Measurements from ENCODE around the gene CYP8B1. TPM values are rescaled to one million over a fixed set of nuclear protein-coding genes. Genes with fewer than 3 reads are reported as not detected.

The CYP8B1 gene
- total and polyA plus RNA-seq, 2 of the 13 experiments (the other 11 are each of a cell fraction or from before 2014, with no cell fraction given), result 0.58 to 2.0 TPM

DNA sequence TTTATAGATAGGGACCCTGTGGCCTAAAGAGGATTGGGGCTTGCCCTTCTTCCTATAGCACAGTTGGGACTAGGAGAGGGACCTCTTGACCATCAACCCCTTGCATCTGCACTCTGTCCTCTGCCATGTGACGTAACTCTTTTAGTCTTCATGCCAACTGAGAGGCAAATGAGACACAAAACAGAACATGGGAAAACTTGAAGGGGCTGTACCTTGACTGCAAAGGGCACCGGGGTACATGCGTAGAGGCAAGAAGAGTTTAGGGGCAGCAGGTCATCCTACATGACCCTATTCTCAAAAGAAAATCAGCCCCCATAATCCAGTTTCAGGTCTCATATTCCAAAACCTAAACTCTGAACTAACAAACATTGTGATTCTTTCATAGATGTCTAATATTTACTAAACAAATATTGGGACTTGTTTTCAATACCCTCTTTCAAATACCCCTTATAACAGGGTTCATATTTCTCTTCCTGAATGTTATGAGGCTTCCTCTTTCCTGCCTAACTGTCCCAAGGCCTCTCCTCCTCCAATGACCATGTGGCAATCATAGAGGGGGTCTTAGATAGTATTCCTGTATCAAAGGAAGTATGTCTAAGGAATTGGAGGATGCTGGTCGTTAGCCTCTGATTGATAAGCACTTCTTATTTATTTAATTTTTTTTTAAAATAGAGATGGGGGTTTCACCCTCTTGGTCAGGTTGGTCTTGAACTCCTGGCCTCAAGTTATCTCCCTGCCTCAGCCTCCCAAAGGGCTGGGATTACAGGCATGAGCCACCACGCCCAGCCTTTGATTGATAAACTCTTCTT is 45.8 kb downstream of the CYP8B1 start (continued):
- no peak for TF ChIP-seq EED (CRISPR knock-in tag; IDR thresholded peaks at IDR 0.05)
- TF ChIP-seq, protein P1, sequence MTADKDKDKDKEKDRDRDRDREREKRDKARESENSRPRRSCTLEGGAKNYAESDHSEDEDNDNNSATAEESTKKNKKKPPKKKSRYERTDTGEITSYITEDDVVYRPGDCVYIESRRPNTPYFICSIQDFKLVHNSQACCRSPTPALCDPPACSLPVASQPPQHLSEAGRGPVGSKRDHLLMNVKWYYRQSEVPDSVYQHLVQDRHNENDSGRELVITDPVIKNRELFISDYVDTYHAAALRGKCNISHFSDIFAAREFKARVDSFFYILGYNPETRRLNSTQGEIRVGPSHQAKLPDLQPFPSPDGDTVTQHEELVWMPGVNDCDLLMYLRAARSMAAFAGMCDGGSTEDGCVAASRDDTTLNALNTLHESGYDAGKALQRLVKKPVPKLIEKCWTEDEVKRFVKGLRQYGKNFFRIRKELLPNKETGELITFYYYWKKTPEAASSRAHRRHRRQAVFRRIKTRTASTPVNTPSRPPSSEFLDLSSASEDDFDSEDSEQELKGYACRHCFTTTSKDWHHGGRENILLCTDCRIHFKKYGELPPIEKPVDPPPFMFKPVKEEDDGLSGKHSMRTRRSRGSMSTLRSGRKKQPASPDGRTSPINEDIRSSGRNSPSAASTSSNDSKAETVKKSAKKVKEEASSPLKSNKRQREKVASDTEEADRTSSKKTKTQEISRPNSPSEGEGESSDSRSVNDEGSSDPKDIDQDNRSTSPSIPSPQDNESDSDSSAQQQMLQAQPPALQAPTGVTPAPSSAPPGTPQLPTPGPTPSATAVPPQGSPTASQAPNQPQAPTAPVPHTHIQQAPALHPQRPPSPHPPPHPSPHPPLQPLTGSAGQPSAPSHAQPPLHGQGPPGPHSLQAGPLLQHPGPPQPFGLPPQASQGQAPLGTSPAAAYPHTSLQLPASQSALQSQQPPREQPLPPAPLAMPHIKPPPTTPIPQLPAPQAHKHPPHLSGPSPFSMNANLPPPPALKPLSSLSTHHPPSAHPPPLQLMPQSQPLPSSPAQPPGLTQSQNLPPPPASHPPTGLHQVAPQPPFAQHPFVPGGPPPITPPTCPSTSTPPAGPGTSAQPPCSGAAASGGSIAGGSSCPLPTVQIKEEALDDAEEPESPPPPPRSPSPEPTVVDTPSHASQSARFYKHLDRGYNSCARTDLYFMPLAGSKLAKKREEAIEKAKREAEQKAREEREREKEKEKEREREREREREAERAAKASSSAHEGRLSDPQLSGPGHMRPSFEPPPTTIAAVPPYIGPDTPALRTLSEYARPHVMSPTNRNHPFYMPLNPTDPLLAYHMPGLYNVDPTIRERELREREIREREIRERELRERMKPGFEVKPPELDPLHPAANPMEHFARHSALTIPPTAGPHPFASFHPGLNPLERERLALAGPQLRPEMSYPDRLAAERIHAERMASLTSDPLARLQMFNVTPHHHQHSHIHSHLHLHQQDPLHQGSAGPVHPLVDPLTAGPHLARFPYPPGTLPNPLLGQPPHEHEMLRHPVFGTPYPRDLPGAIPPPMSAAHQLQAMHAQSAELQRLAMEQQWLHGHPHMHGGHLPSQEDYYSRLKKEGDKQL (CRISPR knock-in tag; IDR thresholded peaks at IDR 0.05; ENCODE audit: low read depth), result no peak
- TF ChIP-seq, protein P2, sequence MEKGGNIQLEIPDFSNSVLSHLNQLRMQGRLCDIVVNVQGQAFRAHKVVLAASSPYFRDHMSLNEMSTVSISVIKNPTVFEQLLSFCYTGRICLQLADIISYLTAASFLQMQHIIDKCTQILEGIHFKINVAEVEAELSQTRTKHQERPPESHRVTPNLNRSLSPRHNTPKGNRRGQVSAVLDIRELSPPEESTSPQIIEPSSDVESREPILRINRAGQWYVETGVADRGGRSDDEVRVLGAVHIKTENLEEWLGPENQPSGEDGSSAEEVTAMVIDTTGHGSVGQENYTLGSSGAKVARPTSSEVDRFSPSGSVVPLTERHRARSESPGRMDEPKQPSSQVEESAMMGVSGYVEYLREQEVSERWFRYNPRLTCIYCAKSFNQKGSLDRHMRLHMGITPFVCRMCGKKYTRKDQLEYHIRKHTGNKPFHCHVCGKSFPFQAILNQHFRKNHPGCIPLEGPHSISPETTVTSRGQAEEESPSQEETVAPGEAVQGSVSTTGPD (CRISPR knock-in tag; IDR thresholded peaks at IDR 0.05), result no peak
- no peak for TF ChIP-seq ZNF782 (CRISPR knock-in tag; IDR thresholded peaks at IDR 0.05; ENCODE audit: borderline replicate concordance)
- TF ChIP-seq RARA (CRISPR knock-in tag; IDR thresholded peaks at IDR 0.05), result peak; percentile 32; the same call in 1 of the 2 replicates
- TF ChIP-seq ESRRA (CRISPR knock-in tag; IDR thresholded peaks at IDR 0.05; ENCODE audit: low read depth), result no peak
- no peak for TF ChIP-seq KDM5A (IDR thresholded peaks at IDR 0.05; ENCODE audit: borderline replicate concordance, low read length)
- TF ChIP-seq MIER3 (CRISPR knock-in tag; IDR thresholded peaks at IDR 0.05; ENCODE audit: borderline replicate concordance), result no peak
- no peak for TF ChIP-seq MTF1 (CRISPR knock-in tag; IDR thresholded peaks at IDR 0.05)
- TF ChIP-seq ZSCAN29 (CRISPR knock-in tag; conservative IDR thresholded peaks at IDR 0.05), result no peak
- peak; percentile 49; the same call in 1 of the 2 replicates for TF ChIP-seq YEATS4 (CRISPR knock-in tag; IDR thresholded peaks at IDR 0.05; ENCODE audit: borderline replicate concordance)
- 0 out of 2 replicates have a peak, but pooled peaks have one; percentile 0 for TF ChIP-seq GATAD1 (CRISPR knock-in tag; IDR thresholded peaks at IDR 0.05)
- TF ChIP-seq XRCC5 (optimal IDR thresholded peaks at IDR 0.05; ENCODE audit: low read length), result no peak
- TF ChIP-seq, protein P3, sequence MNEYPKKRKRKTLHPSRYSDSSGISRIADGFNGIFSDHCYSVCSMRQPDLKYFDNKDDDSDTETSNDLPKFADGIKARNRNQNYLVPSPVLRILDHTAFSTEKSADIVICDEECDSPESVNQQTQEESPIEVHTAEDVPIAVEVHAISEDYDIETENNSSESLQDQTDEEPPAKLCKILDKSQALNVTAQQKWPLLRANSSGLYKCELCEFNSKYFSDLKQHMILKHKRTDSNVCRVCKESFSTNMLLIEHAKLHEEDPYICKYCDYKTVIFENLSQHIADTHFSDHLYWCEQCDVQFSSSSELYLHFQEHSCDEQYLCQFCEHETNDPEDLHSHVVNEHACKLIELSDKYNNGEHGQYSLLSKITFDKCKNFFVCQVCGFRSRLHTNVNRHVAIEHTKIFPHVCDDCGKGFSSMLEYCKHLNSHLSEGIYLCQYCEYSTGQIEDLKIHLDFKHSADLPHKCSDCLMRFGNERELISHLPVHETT (CRISPR knock-in tag; conservative IDR thresholded peaks at IDR 0.05), result no peak
- TF ChIP-seq BHLHE40 (IDR thresholded peaks at IDR 0.05; ENCODE audit: low read length), result no peak
- TF ChIP-seq, protein P4, sequence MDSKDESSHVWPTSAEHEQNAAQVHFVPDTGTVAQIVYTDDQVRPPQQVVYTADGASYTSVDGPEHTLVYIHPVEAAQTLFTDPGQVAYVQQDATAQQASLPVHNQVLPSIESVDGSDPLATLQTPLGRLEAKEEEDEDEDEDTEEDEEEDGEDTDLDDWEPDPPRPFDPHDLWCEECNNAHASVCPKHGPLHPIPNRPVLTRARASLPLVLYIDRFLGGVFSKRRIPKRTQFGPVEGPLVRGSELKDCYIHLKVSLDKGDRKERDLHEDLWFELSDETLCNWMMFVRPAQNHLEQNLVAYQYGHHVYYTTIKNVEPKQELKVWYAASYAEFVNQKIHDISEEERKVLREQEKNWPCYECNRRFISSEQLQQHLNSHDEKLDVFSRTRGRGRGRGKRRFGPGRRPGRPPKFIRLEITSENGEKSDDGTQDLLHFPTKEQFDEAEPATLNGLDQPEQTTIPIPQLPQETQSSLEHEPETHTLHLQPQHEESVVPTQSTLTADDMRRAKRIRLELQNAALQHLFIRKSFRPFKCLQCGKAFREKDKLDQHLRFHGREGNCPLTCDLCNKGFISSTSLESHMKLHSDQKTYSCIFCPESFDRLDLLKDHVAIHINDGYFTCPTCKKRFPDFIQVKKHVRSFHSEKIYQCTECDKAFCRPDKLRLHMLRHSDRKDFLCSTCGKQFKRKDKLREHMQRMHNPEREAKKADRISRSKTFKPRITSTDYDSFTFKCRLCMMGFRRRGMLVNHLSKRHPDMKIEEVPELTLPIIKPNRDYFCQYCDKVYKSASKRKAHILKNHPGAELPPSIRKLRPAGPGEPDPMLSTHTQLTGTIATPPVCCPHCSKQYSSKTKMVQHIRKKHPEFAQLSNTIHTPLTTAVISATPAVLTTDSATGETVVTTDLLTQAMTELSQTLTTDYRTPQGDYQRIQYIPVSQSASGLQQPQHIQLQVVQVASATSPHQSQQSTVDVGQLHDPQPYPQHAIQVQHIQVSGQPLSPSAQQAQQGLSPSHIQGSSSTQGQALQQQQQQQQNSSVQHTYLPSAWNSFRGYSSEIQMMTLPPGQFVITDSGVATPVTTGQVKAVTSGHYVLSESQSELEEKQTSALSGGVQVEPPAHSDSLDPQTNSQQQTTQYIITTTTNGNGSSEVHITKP (CRISPR knock-in tag; IDR thresholded peaks at IDR 0.05; ENCODE audit: low read depth), result no peak
- no peak for TF ChIP-seq ZNF354B (CRISPR knock-in tag; IDR thresholded peaks at IDR 0.05)
- TF ChIP-seq POLR2AphosphoS5 (IDR thresholded peaks at IDR 0.05; ENCODE audit: low read depth, low read length), result no peak

Data from HepG2 (cell line).